ENCODE data around the gene ZFP62. TPM values are rescaled to one million over a fixed set of nuclear protein-coding genes. Genes with fewer than 3 reads are reported as not detected.

ZFP62 gene
- total RNA-seq, 1 donor from 2014 or later = 65.4 TPM

DNA sequence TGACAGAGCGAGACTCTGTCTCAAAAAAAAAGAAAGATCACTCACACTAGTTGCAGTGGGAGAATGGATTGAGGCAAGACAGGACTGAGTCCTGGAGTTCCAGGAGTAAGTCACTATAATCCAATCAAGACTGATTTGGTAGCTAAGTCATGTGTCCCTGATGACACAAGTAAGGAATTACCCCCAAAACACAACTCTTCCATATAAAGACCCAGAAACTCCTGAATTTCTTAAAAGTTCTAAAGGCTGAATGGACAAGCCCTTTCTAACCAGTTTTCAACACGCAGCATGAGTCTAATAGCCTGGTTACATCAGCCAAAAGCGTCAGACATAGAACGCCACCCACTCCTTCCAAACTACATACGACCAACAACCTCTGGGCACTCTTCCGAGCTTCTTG is 2.5 kb downstream of the ZFP62 start:
- H4K20me1 ChIP-seq (ENCODE audit: low read depth) = no peaks in the 10 kb centered on the region
- no peak for DNase-seq (ENCODE audit: low spot score)
- H2AFZ ChIP-seq (replicated peaks) = no peak overlapping the region
- no peak overlapping the region for H3K27ac ChIP-seq
- peaks cover 4% of the 10 kb centered on the region for H3K27me3 Mint-ChIP-seq (ENCODE audit: insufficient read depth, low read depth)
- peaks cover 45% of the 10 kb centered on the region for H3K36me3 Mint-ChIP-seq
- H3K9ac ChIP-seq = no peak overlapping the region
- no peak overlapping the region for H3K4me2 ChIP-seq
- no peak overlapping the region for H3K4me3 ChIP-seq
- no peaks in the 10 kb centered on the region for H3K9me3 Mint-ChIP-seq
- H3K4me1 ChIP-seq = peaks cover 18% of the 10 kb centered on the region
- peaks cover 14% of the 10 kb centered on the region for H3K4me1 Mint-ChIP-seq
- peaks cover 49% of the 10 kb centered on the region for H3K79me2 ChIP-seq (ENCODE audit: low read depth)
- no peak overlapping the region for H3K27ac Mint-ChIP-seq
- TF ChIP-seq EZH2 (IDR thresholded peaks at IDR 0.05) = no peak
- TF ChIP-seq, protein P1, sequence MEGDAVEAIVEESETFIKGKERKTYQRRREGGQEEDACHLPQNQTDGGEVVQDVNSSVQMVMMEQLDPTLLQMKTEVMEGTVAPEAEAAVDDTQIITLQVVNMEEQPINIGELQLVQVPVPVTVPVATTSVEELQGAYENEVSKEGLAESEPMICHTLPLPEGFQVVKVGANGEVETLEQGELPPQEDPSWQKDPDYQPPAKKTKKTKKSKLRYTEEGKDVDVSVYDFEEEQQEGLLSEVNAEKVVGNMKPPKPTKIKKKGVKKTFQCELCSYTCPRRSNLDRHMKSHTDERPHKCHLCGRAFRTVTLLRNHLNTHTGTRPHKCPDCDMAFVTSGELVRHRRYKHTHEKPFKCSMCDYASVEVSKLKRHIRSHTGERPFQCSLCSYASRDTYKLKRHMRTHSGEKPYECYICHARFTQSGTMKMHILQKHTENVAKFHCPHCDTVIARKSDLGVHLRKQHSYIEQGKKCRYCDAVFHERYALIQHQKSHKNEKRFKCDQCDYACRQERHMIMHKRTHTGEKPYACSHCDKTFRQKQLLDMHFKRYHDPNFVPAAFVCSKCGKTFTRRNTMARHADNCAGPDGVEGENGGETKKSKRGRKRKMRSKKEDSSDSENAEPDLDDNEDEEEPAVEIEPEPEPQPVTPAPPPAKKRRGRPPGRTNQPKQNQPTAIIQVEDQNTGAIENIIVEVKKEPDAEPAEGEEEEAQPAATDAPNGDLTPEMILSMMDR (IDR thresholded peaks at IDR 0.05) = no peak
- TF ChIP-seq EZH2phosphoT487 (IDR thresholded peaks at IDR 0.05) = no peak
- peaks cover 31% of the 10 kb centered on the region for H3F3A ChIP-seq (ENCODE audit: low read depth)
- H3K9me3 ChIP-seq (ENCODE audit: low read depth) = no peaks in the 10 kb centered on the region
- H3K36me3 ChIP-seq = peaks cover 7% of the 10 kb centered on the region
- H3K4me3 Mint-ChIP-seq = no peak overlapping the region
- H3K27me3 ChIP-seq = no peaks in the 10 kb centered on the region

DNA sequence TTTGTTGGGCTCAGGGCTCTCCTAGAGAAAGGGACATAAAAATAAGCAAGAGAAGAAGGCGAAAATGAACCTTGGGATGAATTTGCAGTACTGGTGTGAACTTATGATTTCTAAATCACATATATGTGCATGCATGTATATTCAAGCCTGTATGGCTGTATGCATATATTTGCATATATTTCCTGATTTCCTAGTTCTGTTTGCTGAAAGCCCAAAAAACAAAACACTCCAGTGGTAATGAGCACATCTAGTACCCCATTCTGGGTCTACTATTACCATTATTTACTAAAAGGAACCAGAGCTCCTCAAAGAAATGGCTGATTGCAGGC is 7.3 kb downstream of the ZFP62 start:
- peaks cover 4% of the 10 kb centered on the region for H3K27me3 Mint-ChIP-seq (ENCODE audit: insufficient read depth, low read depth)
- peaks cover 51% of the 10 kb centered on the region for H3K36me3 ChIP-seq
- H3K27ac ChIP-seq = no peak overlapping the region
- no peak overlapping the region for H3K4me2 ChIP-seq
- peaks cover 40% of the 10 kb centered on the region for H3K79me2 ChIP-seq (ENCODE audit: low read depth)
- peaks cover 81% of the 10 kb centered on the region for H3K36me3 Mint-ChIP-seq
- peaks cover 39% of the 10 kb centered on the region for H3K9me3 Mint-ChIP-seq
- H3K9ac ChIP-seq = no peak overlapping the region
- peaks cover 42% of the 10 kb centered on the region for H3K9me3 ChIP-seq (ENCODE audit: low read depth)
- no peak overlapping the region for H2AFZ ChIP-seq (replicated peaks)
- H3K4me3 Mint-ChIP-seq = no peak overlapping the region
- H3K27ac Mint-ChIP-seq = no peak overlapping the region
- TF ChIP-seq EZH2phosphoT487 (IDR thresholded peaks at IDR 0.05) (no peak), EZH2 (IDR thresholded peaks at IDR 0.05) (no peak)
- TF ChIP-seq, protein P1 (IDR thresholded peaks at IDR 0.05) = no peak
- no peak overlapping the region for H3K4me3 ChIP-seq
- no peaks in the 10 kb centered on the region for H3K27me3 ChIP-seq
- DNase-seq (ENCODE audit: low spot score) = no peak
- peaks cover 7% of the 10 kb centered on the region for H3F3A ChIP-seq (ENCODE audit: low read depth)
- no peaks in the 10 kb centered on the region for H3K4me1 Mint-ChIP-seq
- H4K20me1 ChIP-seq (ENCODE audit: low read depth) = no peaks in the 10 kb centered on the region
- H3K4me1 ChIP-seq = no peaks in the 10 kb centered on the region

DNA sequence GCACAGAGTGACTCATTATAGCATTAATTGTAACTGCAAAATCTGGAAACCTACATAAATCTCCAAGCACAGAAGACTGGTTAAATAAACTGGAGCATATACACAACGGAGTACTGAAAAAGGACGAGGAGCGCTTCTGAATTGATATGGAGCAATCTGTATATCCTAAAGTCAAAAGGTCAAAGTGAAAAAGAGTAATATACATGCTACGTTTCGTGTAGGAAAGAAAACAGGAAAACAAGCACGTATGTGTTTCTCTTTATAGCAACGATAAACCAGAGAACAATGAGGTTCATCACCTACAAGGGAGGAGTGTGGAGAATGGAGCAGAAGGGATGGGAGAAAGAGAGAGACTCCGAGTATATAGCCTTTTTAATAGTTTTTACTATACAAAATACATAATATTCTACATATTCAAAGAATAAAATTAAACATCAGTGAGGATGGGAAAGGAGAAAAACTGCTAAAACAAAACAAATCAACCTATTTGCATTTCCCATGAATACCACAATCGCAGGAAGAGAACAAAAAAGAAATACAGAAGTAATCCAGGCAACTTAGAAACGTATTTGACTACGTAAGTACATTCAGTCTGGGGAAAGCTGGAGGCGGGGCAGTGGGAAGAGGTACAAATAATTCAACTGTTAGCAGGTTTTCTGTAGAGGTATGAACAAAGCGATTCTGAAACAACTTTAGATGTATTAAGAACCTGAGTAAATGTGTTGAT is 7.8 kb downstream of the ZFP62 start:
- Histone ChIP-seq H3K27me3 (no peaks in the 10 kb centered on the region), H3K4me3 (no peak overlapping the region), H3F3A (ENCODE audit: low read depth) (peaks cover 7% of the 10 kb centered on the region), H3K4me1 (no peaks in the 10 kb centered on the region), H3K9me3 (ENCODE audit: low read depth) (peaks cover 48% of the 10 kb centered on the region), H3K79me2 (ENCODE audit: low read depth) (peaks cover 35% of the 10 kb centered on the region), H3K9ac (no peak overlapping the region), H2AFZ (replicated peaks) (no peak overlapping the region), H3K4me2 (no peak overlapping the region), H3K36me3 (peaks cover 56% of the 10 kb centered on the region), H4K20me1 (ENCODE audit: low read depth) (no peaks in the 10 kb centered on the region), H3K27ac (no peak overlapping the region)
- DNase-seq (ENCODE audit: low spot score) = no peak
- H3K4me1 Mint-ChIP-seq = no peaks in the 10 kb centered on the region
- H3K27me3 Mint-ChIP-seq (ENCODE audit: insufficient read depth, low read depth) = peaks cover 4% of the 10 kb centered on the region
- peaks cover 45% of the 10 kb centered on the region for H3K9me3 Mint-ChIP-seq
- H3K36me3 Mint-ChIP-seq = peaks cover 81% of the 10 kb centered on the region
- H3K4me3 Mint-ChIP-seq = no peak overlapping the region
- H3K27ac Mint-ChIP-seq = no peak overlapping the region
- TF ChIP-seq, protein P1 (IDR thresholded peaks at IDR 0.05) = no peak
- TF ChIP-seq EZH2phosphoT487 (IDR thresholded peaks at IDR 0.05) = no peak
- TF ChIP-seq EZH2 (IDR thresholded peaks at IDR 0.05) = no peak
